SK-N-MC (cell line): ENCODE data around the gene PRRT1.

Source experiments
- EZH2 ChIP-seq: fragments of 200-600 bp; sonication (generic); IDR thresholded peaks from one replicate; pipeline ENCODE4 v1.6.1; 2017; ENCODE audit warnings: antibody characterized with exemption
- POLR2AphosphoS5 ChIP-seq: IDR thresholded peaks from 2 replicates; pipeline ENCODE4 v1.6.1; 2012; ENCODE audit warnings: mild to moderate bottlenecking, low read depth, low read length, borderline replicate concordance

DNA sequence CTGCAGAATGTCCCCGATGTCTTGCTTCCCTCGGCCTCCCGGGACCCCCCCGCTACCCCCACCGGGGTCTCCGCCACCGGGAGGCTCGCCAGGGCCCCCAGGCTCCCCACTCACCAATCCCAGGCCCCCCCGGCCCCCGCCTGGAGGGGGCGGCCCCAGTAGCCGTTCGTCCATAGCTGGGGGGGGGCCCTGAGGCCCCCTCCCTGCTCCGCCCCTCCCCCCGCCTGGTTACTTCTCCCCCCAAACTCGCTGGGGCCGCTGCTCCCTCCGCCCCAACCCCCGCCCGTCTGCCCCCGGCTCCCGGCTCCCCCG lies 38.0 kb upstream of the PRRT1 start:
- no peak for TF ChIP-seq POLR2AphosphoS5
- no peak for TF ChIP-seq EZH2
